SKM-1 treated with dmso at 0.1 percent for 144 hours (cell line): Measurements from ENCODE around the gene EHD4.
A peak's percentile ranks its signal among the peaks of the same experiment; 100 is the strongest.

Source experiments
- DNase-seq: peaks from one replicate; lab custom pipeline; 2025; ENCODE audit not compliant: unreplicated experiment; lab: John Stamatoyannopoulos, UW

The EHD4 gene

DNA sequence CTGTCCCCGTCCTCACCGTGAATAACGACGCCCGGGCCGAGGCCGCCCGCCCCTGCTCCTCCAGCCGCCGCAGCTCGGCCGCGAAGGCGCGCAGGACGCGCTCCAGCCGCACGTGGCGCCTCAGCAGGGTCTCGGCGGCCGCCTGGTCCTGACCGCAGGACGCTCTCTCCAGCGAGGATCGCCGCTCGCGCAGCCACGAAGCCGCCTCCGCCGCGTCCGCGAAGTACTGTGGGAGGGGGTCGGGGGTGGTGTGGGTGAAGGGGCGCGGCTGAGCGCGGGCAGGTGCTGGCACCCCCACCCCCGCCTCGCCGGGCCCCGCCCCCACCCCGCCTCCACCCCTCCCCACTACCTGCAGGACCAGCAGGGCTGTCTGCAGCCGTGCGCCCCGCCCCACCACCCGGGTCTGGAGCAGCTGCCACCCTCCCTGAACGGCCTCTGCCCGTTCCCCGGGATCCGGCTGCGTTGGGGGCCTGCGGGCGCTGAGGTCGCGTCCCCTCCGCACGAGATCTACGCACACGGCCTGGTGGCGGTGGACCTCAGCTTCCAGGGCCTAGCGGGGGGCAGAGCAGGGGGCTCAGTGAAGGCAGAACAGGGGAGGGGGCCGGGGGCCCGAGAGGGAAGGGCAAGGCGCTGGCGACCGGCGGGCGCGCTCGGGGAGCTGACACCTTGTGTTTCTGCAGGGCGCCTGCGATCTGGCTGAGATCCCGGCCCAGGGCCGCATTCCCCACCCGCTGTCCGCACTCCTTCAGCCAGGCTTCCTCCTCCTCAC lies 90.3 kb downstream of the EHD4 start:
- DNase-seq, result no peak

DNA sequence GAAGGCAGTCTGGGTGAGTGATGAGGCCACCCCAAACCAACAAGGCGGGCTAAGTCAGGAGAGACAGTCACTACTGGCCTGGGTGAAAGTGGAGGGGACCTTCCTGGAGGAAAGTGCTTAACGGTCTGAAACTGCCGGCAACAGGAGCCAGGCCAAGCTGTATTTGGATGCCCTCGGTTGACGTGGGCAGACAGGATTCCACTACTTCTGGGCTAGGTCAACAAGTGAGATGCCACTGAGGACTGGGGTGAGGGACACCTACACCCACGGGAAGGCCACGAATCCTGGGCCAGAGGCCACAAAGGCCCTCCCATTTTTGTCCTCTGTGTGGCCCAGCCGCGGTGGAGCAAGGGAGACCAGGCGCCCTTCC lies 90.8 kb downstream of the EHD4 start:
- no peak for DNase-seq

GRCh38 chr15:41881086-41881485 lies 91.3 kb downstream of the EHD4 start:
- no peak for DNase-seq

DNA sequence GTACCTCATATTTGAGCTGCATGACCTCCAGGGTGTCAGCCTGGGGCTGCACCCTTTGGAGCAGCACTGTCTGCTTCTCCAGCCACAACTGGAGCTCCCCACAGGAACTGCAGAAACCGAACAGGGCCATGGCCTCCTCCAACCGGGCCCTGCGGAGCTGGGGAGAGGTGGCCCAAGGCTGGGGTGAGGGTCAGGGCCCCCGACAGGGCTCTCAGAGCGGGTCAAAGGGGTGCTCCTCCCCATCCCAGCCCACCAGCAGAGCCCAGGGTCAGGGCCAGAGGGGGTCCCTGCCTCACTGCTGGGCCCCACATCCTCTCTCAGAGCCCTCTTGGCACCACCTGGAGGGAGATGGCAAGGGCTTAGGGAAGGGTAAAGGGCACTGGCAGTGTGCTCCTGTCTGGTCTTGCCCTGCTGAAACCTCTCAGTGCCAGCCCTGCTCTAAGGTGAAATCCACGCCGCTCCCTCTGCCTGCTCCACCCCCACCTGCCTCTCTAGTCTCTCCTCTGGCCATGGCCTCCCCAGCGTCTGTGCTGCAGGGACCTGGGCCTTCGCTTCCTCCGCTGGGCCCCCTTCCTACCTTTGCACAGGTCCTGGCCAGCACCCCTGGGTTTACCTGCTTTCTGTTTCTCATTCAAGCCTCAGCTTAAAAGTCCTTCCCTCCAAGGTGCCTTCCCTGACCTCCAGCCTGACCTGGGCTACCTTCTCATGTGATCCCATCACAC lies 92.0 kb downstream of the EHD4 start:
- DNase-seq, result no peak

DNA sequence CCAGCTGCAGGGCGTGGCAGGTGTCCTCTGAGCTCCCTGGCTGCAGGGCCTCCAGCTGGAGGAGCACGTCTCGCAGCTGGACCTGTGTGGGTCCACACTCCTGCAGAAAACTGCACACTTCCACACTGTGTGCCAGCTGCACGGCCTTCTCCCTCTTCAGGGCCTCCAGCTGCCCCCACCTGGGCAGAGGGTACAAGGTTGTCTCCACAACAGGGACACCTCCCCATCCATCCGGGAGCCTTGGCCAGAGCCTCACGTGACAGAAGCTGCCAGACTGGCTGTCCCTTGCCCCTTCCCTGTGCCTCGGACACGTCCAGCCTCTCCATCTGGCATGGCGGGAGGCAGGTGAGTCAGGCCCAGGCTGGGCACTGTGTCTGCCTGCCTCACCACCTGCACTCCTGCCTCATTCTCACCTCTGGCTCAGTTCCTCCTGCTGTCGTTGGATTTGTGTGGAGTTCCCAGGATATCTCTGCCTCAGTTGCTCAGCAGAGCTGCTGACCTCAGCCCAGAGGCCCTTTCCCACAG lies 93.0 kb downstream of the EHD4 start:
- DNase-seq, result no peak

DNA sequence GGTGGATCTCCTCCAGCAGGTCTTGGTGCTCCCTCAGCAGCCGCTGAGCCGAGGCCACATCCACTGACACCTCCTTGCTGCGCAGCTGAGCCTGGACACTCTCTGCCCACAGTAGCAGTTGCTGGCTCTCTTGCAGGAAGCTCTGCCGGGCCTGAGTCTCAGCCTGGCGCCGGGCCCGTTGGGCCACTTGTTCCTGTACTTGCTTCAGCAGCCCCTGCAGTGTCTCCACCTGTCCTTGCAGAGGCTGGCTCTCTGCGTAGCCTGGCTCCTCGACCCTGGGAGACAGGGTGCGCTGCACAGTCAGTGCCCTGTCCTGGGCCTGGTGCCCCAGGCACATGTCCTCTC lies 94.0 kb downstream of the EHD4 start:
- no peak for DNase-seq

DNA sequence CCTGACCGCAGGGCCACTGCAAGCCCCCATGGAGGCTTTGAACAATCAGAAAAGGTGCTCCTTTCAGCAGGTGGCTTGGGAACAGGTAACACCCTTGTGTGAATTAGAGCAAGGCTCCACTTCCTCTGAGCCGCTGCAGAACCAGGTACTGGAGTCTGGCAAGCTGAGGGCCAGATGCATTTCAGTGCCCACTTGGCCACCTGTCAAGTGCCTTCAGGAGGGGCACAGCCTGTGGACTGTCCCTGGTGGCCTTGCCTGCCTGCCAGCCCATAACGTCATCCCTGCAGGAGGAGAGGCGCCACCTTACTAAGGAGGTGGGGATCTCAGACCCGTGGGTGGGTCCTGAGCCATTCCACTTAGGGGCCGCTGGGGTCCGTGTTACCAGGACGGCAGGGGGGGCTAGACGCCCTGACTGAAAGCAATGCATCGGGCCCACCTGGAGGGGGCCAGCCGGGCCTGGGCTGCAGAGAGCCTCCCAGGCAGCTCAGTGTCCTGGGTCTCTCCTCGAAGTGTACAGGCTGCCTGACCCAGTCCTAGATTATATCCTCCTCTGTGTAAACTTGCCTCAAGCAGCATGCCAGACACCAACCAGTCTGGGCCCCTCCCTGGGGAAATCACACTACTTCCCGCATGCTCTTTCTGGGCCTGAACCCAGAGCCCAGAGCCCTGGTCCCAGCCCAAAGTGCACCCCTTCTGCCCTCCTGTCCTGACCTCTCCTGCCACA lies 94.6 kb downstream of the EHD4 start:
- DNase-seq, result no peak

- no peak for DNase-seq
These were observed 95.7 kb downstream of the EHD4 start for GRCh38 chr15:41876689-41877088.

- DNase-seq, result no peak
These were observed 96.3 kb downstream of the EHD4 start for GRCh38 chr15:41876007-41876406.

DNA sequence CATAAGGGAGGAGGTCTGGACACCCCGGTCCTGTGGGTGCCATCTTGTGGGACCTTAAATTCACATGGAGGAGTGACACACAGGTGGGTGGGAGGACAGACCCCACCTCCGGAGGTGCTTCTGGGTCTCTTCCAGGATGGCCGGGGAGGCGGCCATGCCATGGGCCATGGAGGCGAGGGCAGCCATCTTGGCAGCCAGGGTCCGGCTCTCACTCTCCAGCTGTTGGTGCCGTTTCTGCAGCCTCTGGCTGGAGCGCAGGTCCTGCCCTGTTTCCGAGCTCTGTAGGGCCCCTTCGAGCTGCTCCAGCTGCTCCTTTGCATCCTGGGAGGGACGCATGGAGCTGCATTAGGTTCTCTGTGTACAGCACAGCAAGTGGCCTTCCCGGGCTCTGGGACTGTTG lies 97.6 kb downstream of the EHD4 start:
- no peak for DNase-seq

- no peak for DNase-seq
These were observed 98.6 kb downstream of the EHD4 start for GRCh38 chr15:41873711-41874110.

GRCh38 chr15:41872166-41872747 lies 100.1 kb downstream of the EHD4 start:
- no peak for DNase-seq

DNA sequence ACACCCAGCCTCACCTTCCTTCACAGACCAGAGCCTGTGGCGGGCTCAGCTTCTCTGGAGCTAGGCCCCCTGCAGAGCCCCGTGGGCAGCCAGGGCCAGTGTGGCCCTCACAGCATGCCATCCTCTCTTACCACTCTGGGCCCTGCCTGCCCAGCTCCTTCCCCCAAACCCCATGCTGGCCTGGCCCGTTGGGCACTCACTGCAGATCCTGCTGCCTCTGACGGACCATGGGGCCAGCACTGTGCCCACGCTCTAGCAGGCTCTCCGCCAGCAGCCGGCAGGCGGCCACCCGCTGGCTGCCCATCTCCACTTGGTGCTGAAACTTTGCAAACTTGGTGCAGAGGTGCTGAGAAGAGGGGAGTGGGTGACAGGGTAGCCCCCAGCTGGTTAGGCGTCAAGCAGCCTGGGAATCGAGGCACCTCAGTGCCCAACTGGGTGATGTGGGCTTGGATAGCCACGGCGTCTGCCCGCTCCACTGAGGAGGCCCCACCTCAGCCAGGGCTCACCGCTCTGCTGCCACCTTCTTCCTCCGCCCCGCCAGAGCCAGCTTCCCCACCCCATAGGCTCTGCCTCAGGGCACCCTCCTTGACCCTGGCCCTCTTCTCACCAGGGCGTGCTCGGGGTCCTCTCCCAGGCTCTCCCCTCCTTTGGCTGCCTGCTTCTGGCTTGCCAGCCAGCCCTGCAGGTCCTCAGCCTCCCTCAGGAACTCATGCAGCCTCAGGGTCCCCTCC lies 101.0 kb downstream of the EHD4 start:
- DNase-seq, result no peak

GRCh38 chr15:41870689-41871081 lies 101.7 kb downstream of the EHD4 start:
- DNase-seq, result no peak

- no peak for DNase-seq
These were observed 102.3 kb downstream of the EHD4 start for GRCh38 chr15:41869770-41870688.

GRCh38 chr15:41868321-41868720 lies 104.0 kb downstream of the EHD4 start:
- no peak for DNase-seq

- DNase-seq, result no peak
These were observed 105.3 kb downstream of the EHD4 start for GRCh38 chr15:41866872-41867579.

DNA sequence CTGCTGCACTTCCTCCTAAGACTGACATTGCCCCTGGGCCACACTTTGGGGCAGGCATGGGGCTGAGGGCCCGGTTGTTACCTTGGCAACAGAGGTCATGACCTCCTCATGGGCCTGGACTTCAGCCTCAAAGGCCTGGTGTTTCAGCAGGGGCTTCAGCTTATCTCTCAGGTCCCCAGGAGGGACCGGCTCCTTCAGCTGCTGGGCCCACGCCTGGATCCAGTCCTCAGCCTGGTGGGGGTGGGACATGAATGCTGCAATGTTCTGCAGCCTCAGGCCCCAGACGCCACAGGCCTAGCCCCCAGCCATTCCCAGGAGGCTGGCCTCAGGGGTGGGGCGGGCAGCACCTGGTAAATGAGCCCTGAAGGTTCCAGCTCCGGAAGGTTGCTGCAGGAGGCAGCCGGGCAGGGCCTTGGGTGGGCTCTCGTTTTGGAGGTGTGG lies 106.1 kb downstream of the EHD4 start:
- DNase-seq, result peak; percentile 33

DNA sequence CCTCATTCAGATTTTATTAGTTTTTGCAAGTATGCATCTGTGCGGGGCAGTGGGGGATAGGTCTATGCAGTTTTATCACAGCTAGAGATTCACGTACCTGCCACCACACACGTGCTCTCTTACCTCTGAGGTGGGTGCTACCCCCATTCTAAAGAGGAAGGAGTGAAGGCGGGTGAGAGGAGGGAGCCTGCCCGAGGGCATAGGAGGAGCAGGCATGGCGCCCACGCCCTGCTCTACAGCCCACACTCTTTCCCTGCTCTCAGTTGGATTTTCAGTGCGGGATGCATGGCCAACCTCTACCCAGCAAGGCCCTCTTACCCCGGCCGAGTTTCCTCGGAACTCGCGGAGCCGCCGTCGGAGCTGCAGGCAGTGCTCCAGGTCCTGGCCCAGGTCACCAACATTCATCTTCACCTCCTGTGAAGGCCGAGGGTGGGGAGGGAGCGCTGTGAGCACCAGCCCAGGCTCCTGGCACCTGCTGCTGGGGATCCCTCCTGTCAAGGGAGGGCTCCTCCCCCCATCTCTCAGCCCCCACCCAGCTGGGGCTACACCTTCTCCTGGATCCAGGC lies 106.8 kb downstream of the EHD4 start:
- no peak for DNase-seq
